Neural progenitor cell (in vitro differentiated cells): Measurements from ENCODE around the gene ZNF787. TPM values are rescaled to one million over a fixed set of nuclear protein-coding genes. Genes with fewer than 3 reads are reported as not detected.

Experiments
- DNase-seq: peaks from one replicate; pipeline ENCODE4 v3.0.0-alpha.2; 2016; ENCODE audit warnings: low spot score
- H2AFZ ChIP-seq: fragments of 200-600 bp; sonication (generic); replicated peaks from 2 replicates; pipeline ENCODE4 v1.6.1; 2016; ENCODE audit warnings: antibody characterized with exemption
- H3F3A ChIP-seq: fragments of 200-600 bp; sonication (generic); 2 replicates; pipeline ENCODE4 v1.6.1; 2016; ENCODE audit warnings: antibody characterized with exemption, low read depth
- H3K27ac ChIP-seq: fragments of 200-600 bp; sonication (generic); 2 replicates; pipeline ENCODE4 v1.5.1; 2016; ENCODE audit warnings: mild to moderate bottlenecking
- H3K27me3 ChIP-seq: fragments of 200-600 bp; sonication (generic); 2 replicates; pipeline ENCODE4 v1.6.1; 2016; ENCODE audit warnings: mild to moderate bottlenecking, moderate library complexity
- H3K36me3 ChIP-seq: fragments of 200-600 bp; sonication (generic); 2 replicates; pipeline ENCODE4 v1.5.1; 2016
- H3K4me1 ChIP-seq: fragments of 200-600 bp; sonication (generic); 2 replicates; pipeline ENCODE4 v1.6.1; 2016; ENCODE audit warnings: mixed run types
- H3K4me2 ChIP-seq: fragments of 200-600 bp; sonication (generic); 2 replicates; pipeline ENCODE4 v1.6.1; 2016
- H3K4me3 ChIP-seq: fragments of 200-600 bp; sonication (generic); 2 replicates; pipeline ENCODE4 v1.5.1; 2016
- H3K79me2 ChIP-seq: fragments of 200-600 bp; sonication (generic); 2 replicates; pipeline ENCODE4 v1.6.1; 2016; ENCODE audit warnings: low read depth
- H3K9ac ChIP-seq: fragments of 200-600 bp; sonication (generic); 2 replicates; pipeline ENCODE4 v1.6.1; 2016
- H3K9me3 ChIP-seq: fragments of 200-600 bp; sonication (generic); 2 replicates; pipeline ENCODE4 v1.5.1; 2016; ENCODE audit warnings: low read depth
- H4K20me1 ChIP-seq: fragments of 200-600 bp; sonication (generic); 2 replicates; pipeline ENCODE4 v1.6.1; 2016; ENCODE audit warnings: low read depth
- H3K27ac Mint-ChIP-seq: 3 replicates; pipeline ENCODE4 v1.8.0; 2021; ENCODE audit warnings: mixed read lengths
- H3K27me3 Mint-ChIP-seq: 2 replicates; pipeline ENCODE4 v1.8.0; 2022; ENCODE audit warnings: low read depth, mild to moderate bottlenecking, inconsistent platforms, moderate library complexity, mixed read lengths; ENCODE audit not compliant: insufficient read depth
- H3K36me3 Mint-ChIP-seq: 3 replicates; pipeline ENCODE4 v1.8.0; 2021; ENCODE audit warnings: mixed read lengths
- H3K4me1 Mint-ChIP-seq: 3 replicates; pipeline ENCODE4 v1.8.0; 2021; ENCODE audit warnings: mixed read lengths
- H3K4me3 Mint-ChIP-seq: 3 replicates; pipeline ENCODE4 v1.8.0; 2021; ENCODE audit warnings: mild to moderate bottlenecking, moderate library complexity, mixed read lengths
- H3K9me3 Mint-ChIP-seq: 3 replicates; pipeline ENCODE4 v1.8.0; 2020; ENCODE audit warnings: mixed read lengths
- EZH2 ChIP-seq: fragments of 200-600 bp; sonication (generic); IDR thresholded peaks from 2 replicates; pipeline ENCODE4 v1.6.1; 2017; ENCODE audit warnings: antibody characterized with exemption, mild to moderate bottlenecking, moderate library complexity
- EZH2phosphoT487 ChIP-seq: fragments of 200-600 bp; sonication (generic); IDR thresholded peaks from 2 replicates; pipeline ENCODE4 v1.6.1; 2017; ENCODE audit warnings: antibody characterized with exemption
- total RNA-seq: library from RNA; depleted of rRNA; stranded (reverse); fragments of >200 nt; gene quantifications from 2 replicates; pipeline ENCODE4 v1.2.3, GENCODE V29; 2015; ENCODE audit warnings: low replicate concordance
- TF ChIP-seq, protein P1 (sequence below): fragments of 200-600 bp; sonication (generic); IDR thresholded peaks from 2 replicates; pipeline ENCODE4 v1.5.1; 2017; ENCODE audit warnings: antibody characterized with exemption, mild to moderate bottlenecking

ZNF787 gene
- total RNA-seq, 1 donor from 2014 or later, result 2.2 TPM

- Histone ChIP-seq H3K4me3 (no peak overlapping the region), H3K9ac (no peak overlapping the region), H2AFZ (no peak overlapping the region), H3K36me3 (no peaks in the 10 kb centered on the region), H3K27me3 (no peaks in the 10 kb centered on the region), H3K4me1 (peaks cover 46% of the 10 kb centered on the region), H3K4me2 (no peak overlapping the region), H3K79me2 (peaks cover 99% of the 10 kb centered on the region), H4K20me1 (peaks cover 93% of the 10 kb centered on the region), H3K9me3 (no peaks in the 10 kb centered on the region), H3F3A (peaks cover 15% of the 10 kb centered on the region), H3K27ac (no peak overlapping the region)
- H3K4me3 Mint-ChIP-seq, result no peak overlapping the region
- H3K27me3 Mint-ChIP-seq, result peaks cover 3% of the 10 kb centered on the region
- no peaks in the 10 kb centered on the region for H3K9me3 Mint-ChIP-seq
- H3K36me3 Mint-ChIP-seq, result peaks cover 21% of the 10 kb centered on the region
- H3K27ac Mint-ChIP-seq, result no peak overlapping the region
- TF ChIP-seq, protein P1, sequence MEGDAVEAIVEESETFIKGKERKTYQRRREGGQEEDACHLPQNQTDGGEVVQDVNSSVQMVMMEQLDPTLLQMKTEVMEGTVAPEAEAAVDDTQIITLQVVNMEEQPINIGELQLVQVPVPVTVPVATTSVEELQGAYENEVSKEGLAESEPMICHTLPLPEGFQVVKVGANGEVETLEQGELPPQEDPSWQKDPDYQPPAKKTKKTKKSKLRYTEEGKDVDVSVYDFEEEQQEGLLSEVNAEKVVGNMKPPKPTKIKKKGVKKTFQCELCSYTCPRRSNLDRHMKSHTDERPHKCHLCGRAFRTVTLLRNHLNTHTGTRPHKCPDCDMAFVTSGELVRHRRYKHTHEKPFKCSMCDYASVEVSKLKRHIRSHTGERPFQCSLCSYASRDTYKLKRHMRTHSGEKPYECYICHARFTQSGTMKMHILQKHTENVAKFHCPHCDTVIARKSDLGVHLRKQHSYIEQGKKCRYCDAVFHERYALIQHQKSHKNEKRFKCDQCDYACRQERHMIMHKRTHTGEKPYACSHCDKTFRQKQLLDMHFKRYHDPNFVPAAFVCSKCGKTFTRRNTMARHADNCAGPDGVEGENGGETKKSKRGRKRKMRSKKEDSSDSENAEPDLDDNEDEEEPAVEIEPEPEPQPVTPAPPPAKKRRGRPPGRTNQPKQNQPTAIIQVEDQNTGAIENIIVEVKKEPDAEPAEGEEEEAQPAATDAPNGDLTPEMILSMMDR, result no peak
- TF ChIP-seq EZH2phosphoT487 (no peak), EZH2 (no peak)
- no peak for DNase-seq
- peaks cover 68% of the 10 kb centered on the region for H3K4me1 Mint-ChIP-seq
Measured at GRCh38 chr19:56109226-56109625, 11.9 kb downstream of the ZNF787 start.

DNA sequence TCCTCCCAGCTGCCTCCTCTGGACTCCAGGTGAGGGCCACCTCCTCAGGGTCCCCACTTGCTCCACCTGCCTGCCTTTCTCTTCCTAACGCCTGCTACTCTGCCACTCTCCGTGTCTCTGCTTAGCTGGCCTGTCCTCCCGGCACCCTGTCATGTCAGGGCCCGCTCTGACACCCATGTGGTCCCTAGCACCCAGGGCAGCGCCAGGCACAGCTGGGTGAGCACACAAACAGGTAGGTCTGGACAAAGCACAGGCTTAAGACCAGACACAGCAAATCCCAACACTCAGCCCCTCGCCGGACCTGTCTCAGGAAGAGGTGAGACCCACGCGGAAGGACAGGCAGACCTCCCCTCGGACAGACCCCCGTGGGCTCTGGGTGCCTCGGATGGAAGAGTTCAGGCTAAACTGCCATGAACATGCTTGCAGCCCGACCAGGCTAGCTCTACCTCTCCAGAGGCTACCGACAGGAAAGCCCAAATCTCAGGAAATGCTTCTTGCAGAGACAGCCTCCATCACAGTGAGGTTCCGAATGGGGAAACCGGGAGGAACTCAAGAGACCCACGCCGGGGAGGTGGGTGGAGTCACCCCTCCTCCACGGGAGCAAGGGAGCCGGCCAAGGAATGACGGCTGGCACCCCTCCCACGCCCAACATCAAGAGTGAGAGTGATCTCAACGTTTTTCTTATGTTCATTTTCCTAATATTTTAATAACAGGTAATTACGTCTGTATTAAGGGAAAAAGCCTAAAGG, 12.5 kb downstream of the ZNF787 start:
- Histone ChIP-seq H3K4me3 (no peak overlapping the region), H3K9ac (no peak overlapping the region), H4K20me1 (peaks cover 87% of the 10 kb centered on the region), H3K36me3 (no peaks in the 10 kb centered on the region), H3K9me3 (no peaks in the 10 kb centered on the region), H3K79me2 (peaks cover 93% of the 10 kb centered on the region), H2AFZ (no peak overlapping the region), H3K4me2 (no peak overlapping the region), H3K4me1 (peaks cover 45% of the 10 kb centered on the region), H3F3A (peaks cover 15% of the 10 kb centered on the region), H3K27ac (peak overlapping the region; percentile 46), H3K27me3 (no peaks in the 10 kb centered on the region)
- Mint-ChIP-seq H3K4me3 (peak overlapping the region; percentile 35), H3K4me1 (peaks cover 65% of the 10 kb centered on the region), H3K36me3 (peaks cover 21% of the 10 kb centered on the region), H3K27ac (peak overlapping the region; percentile 74), H3K27me3 (no peaks in the 10 kb centered on the region), H3K9me3 (no peaks in the 10 kb centered on the region)
- DNase-seq, result no peak
- TF ChIP-seq, protein P1, result no peak
- no peak for TF ChIP-seq EZH2phosphoT487
- no peak for TF ChIP-seq EZH2

GRCh38 chr19:56107626-56108351, 13.3 kb downstream of the ZNF787 start:
- Histone ChIP-seq H3K36me3 (no peaks in the 10 kb centered on the region), H3K9me3 (no peaks in the 10 kb centered on the region), H2AFZ (no peak overlapping the region), H3K9ac (no peak overlapping the region), H3K79me2 (peaks cover 93% of the 10 kb centered on the region), H4K20me1 (peaks cover 86% of the 10 kb centered on the region), H3K27me3 (no peaks in the 10 kb centered on the region), H3F3A (peaks cover 15% of the 10 kb centered on the region), H3K27ac (no peak overlapping the region), H3K4me1 (peaks cover 37% of the 10 kb centered on the region), H3K4me3 (no peak overlapping the region), H3K4me2 (no peak overlapping the region)
- Mint-ChIP-seq H3K9me3 (no peaks in the 10 kb centered on the region), H3K4me1 (peaks cover 60% of the 10 kb centered on the region), H3K4me3 (no peak overlapping the region), H3K27me3 (no peaks in the 10 kb centered on the region), H3K27ac (peak overlapping the region; percentile 91), H3K36me3 (peaks cover 15% of the 10 kb centered on the region)
- DNase-seq, result no peak
- no peak for TF ChIP-seq EZH2phosphoT487
- no peak for TF ChIP-seq EZH2
- TF ChIP-seq, protein P1, result no peak
